Measurements from ENCODE around the gene ZNF512B.

Gene ZNF512B

DNA sequence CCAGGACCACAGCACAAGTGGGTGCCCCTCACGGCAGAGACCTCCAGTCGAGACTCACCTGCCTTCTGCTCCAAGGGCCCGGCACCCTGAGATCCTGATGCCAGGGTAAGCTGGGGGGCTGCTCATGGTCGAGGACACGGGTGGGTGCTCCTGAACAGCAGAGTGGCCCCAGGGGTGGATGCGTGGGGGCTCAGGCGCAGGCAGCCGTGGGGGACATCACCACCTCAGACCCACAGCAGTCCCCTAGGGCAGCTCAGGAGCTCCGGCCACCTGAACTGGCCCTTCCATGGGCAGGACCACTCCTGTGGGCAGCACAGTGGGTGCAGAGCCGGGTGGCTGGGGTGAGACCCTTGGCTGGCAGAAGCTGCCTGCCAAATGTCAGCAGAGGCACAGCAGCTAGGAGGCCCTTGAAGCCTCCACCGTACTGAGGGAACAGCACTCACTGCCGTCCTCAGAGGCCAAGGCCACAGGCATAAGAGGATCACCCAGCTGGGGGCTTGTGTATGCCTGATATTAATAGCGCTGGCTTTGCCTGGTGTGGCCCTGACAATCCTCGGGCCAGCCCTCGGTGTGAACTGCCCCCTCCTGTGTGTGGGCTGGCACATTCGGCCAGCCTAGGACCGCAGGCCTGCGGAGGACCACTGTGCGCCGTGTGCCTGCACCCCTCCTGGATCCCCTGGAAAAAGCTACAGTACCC lies 18.9 kb downstream of the ZNF512B start:
- Histone ChIP-seq H3K4ac (ENCODE audit: low read depth, low read length) (no peak overlapping the region), H2BK15ac (replicated peaks; ENCODE audit: low read depth) (no peak overlapping the region), H3K9ac (ENCODE audit: low read length) (no peak overlapping the region), H2AK5ac (ENCODE audit: low read length) (no peak overlapping the region), H2BK5ac (ENCODE audit: low read length) (no peak overlapping the region), H3K36me3 (ENCODE audit: control insufficient read depth, insufficient read depth, low read length) (no peaks in the 10 kb centered on the region), H3K4me3 (ENCODE audit: low read length) (no peak overlapping the region), H3K79me1 (ENCODE audit: low read length) (peaks cover 37% of the 10 kb centered on the region), H4K5ac (ENCODE audit: low read length) (no peak overlapping the region), H3K27ac (ENCODE audit: low read depth, low read length) (no peak overlapping the region), H4K8ac (ENCODE audit: low read depth, low read length) (no peak overlapping the region), H2BK120ac (ENCODE audit: low read depth, low read length) (no peak overlapping the region), H3K27me3 (ENCODE audit: insufficient read depth, low read length, poor library complexity) (no peaks in the 10 kb centered on the region), H3K18ac (ENCODE audit: low read length) (no peak overlapping the region), H3K4me1 (ENCODE audit: control insufficient read depth, low read depth, low read length) (peaks cover 4% of the 10 kb centered on the region), H3K56ac (ENCODE audit: low read length) (no peak overlapping the region), H3K79me2 (ENCODE audit: control insufficient read depth, insufficient read depth, low read length) (peaks cover 64% of the 10 kb centered on the region), H3K23ac (ENCODE audit: low read length) (no peak overlapping the region), H3K4me2 (ENCODE audit: low read length) (no peak overlapping the region)
- DNase-seq, result no peak
- WGBS (ENCODE audit: extremely low coverage, insufficient coverage, low lambda C conversion rate), result no CpG with 5 or more reads among the region's 20 CpGs

GRCh38 chr20:63947638-63948456 lies 21.9 kb downstream of the ZNF512B start:
- Histone ChIP-seq H3K36me3 (ENCODE audit: control insufficient read depth, insufficient read depth, low read length) (peaks cover 3% of the 10 kb centered on the region), H3K4me3 (ENCODE audit: low read length) (no peak overlapping the region), H3K23ac (ENCODE audit: low read length) (no peak overlapping the region), H2BK5ac (ENCODE audit: low read length) (no peak overlapping the region), H2BK120ac (ENCODE audit: low read depth, low read length) (no peak overlapping the region), H3K4ac (ENCODE audit: low read depth, low read length) (no peak overlapping the region), H3K56ac (ENCODE audit: low read length) (no peak overlapping the region), H3K27me3 (ENCODE audit: insufficient read depth, low read length, poor library complexity) (no peaks in the 10 kb centered on the region), H3K27ac (ENCODE audit: low read depth, low read length) (no peak overlapping the region), H3K9ac (ENCODE audit: low read length) (no peak overlapping the region), H3K18ac (ENCODE audit: low read length) (no peak overlapping the region), H3K79me1 (ENCODE audit: low read length) (peaks cover 23% of the 10 kb centered on the region), H4K8ac (ENCODE audit: low read depth, low read length) (no peak overlapping the region), H3K4me2 (ENCODE audit: low read length) (no peak overlapping the region), H2AK5ac (ENCODE audit: low read length) (no peak overlapping the region), H4K5ac (ENCODE audit: low read length) (no peak overlapping the region), H2BK15ac (replicated peaks; ENCODE audit: low read depth) (no peak overlapping the region), H3K79me2 (ENCODE audit: control insufficient read depth, insufficient read depth, low read length) (peaks cover 41% of the 10 kb centered on the region), H3K4me1 (ENCODE audit: control insufficient read depth, low read depth, low read length) (peaks cover 4% of the 10 kb centered on the region)
- no peak for DNase-seq
- WGBS (ENCODE audit: extremely low coverage, insufficient coverage, low lambda C conversion rate), result no CpG with 5 or more reads among the region's 27 CpGs

DNA sequence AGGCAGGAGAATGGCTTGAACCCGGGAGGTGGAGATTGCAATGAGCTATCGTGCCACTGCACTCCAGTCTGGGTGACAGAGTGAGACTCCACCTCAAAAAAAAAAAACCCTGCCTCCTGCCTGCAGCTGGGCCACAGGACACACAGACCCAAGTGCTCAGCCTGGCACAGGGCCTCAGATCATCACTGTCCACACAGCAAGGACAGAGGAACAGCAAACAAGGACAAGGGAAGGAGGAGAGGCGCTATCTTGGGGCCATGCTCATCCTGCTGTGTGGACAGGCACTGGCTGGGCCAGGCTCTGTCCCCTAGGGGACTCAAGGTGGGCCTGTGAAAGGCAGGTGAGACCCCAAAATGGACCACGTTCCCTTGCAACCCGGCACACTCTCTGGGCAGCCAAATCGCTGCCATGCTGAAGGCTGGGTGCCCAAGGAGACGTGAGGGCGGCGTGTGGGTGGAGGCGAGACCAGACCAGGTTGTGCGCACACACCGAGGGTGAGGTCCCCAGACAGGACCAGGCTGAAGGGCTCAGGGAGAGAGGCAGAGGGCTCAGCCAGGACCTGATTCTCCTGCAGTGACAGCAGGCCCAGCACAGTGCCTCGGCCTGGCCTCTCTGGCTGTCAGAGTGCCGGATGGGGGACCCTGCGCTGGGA lies 22.6 kb downstream of the ZNF512B start:
- Histone ChIP-seq H3K9ac (ENCODE audit: low read length) (no peak overlapping the region), H3K56ac (ENCODE audit: low read length) (no peak overlapping the region), H2AK5ac (ENCODE audit: low read length) (no peak overlapping the region), H3K79me1 (ENCODE audit: low read length) (peaks cover 21% of the 10 kb centered on the region), H3K79me2 (ENCODE audit: control insufficient read depth, insufficient read depth, low read length) (peaks cover 33% of the 10 kb centered on the region), H2BK120ac (ENCODE audit: low read depth, low read length) (no peak overlapping the region), H3K4ac (ENCODE audit: low read depth, low read length) (no peak overlapping the region), H3K18ac (ENCODE audit: low read length) (no peak overlapping the region), H3K27me3 (ENCODE audit: insufficient read depth, low read length, poor library complexity) (no peaks in the 10 kb centered on the region), H3K4me2 (ENCODE audit: low read length) (no peak overlapping the region), H4K5ac (ENCODE audit: low read length) (no peak overlapping the region), H3K23ac (ENCODE audit: low read length) (no peak overlapping the region), H3K4me3 (ENCODE audit: low read length) (no peak overlapping the region), H2BK15ac (replicated peaks; ENCODE audit: low read depth) (no peak overlapping the region), H3K27ac (ENCODE audit: low read depth, low read length) (no peak overlapping the region), H2BK5ac (ENCODE audit: low read length) (no peak overlapping the region), H3K36me3 (ENCODE audit: control insufficient read depth, insufficient read depth, low read length) (peaks cover 3% of the 10 kb centered on the region), H3K4me1 (ENCODE audit: control insufficient read depth, low read depth, low read length) (peaks cover 7% of the 10 kb centered on the region), H4K8ac (ENCODE audit: low read depth, low read length) (no peak overlapping the region)
- no CpG with 5 or more reads among the region's 15 CpGs for WGBS (ENCODE audit: extremely low coverage, insufficient coverage, low lambda C conversion rate)
- DNase-seq, result no peak

DNA sequence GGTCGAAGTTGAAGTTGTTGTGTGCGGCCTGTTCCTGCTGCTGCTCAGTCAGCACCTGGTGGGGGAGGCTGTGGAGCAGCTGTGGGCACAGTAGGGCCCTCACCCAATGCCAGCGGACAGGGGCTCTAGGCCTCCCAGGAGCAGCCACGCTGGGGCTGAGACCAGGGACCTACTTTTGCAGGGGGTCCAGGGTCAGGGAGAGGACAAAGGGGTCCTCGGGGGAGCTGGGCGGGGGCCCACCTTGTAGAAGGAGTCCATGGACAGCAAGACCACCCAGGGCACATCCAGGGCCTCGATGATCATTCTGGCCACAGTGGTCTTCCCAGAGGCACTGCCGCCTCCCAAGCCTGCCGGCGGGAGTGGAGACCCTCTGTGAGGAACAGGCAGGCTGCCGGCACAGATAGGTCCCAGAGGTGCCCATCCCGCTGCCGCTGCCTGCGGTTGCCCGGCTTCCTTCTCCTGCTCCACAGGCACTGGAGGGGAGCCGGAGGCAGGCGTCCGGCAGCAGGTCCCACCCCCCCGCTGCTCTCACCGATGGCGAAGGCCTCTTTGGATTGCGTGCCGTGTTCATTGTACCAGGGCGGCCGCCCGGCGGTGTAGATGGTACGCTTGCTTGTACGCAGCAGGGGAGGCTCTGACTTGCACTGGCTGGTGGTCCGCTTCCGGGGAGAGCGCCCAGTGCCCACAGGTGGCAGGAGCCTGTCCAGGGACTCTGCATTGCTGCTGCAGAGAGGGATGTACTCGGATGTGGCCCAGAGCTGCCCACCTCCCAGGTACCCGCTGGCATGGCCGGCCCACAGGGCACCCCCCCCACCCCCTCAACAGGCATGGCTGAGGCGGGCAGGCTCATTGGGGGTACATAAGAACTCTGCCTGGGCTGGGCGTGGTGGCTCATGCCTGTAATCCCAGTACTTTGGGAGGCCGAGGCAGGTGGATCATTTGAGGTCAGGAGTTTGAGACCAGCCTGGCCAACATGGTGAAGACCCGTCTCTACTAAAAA lies 23.5 kb downstream of the ZNF512B start:
- Histone ChIP-seq H3K23ac (ENCODE audit: low read length) (no peak overlapping the region), H3K9ac (ENCODE audit: low read length) (no peak overlapping the region), H2AK5ac (ENCODE audit: low read length) (no peak overlapping the region), H3K56ac (ENCODE audit: low read length) (no peak overlapping the region), H3K27ac (ENCODE audit: low read depth, low read length) (no peak overlapping the region), H4K5ac (ENCODE audit: low read length) (no peak overlapping the region), H2BK5ac (ENCODE audit: low read length) (no peak overlapping the region), H3K18ac (ENCODE audit: low read length) (no peak overlapping the region), H4K8ac (ENCODE audit: low read depth, low read length) (no peak overlapping the region), H3K4me3 (ENCODE audit: low read length) (no peak overlapping the region), H3K79me1 (ENCODE audit: low read length) (peaks cover 21% of the 10 kb centered on the region), H3K27me3 (ENCODE audit: insufficient read depth, low read length, poor library complexity) (no peaks in the 10 kb centered on the region), H3K4me1 (ENCODE audit: control insufficient read depth, low read depth, low read length) (peaks cover 7% of the 10 kb centered on the region), H2BK15ac (replicated peaks; ENCODE audit: low read depth) (no peak overlapping the region), H2BK120ac (ENCODE audit: low read depth, low read length) (no peak overlapping the region), H3K4me2 (ENCODE audit: low read length) (no peak overlapping the region), H3K79me2 (ENCODE audit: control insufficient read depth, insufficient read depth, low read length) (peaks cover 27% of the 10 kb centered on the region), H3K4ac (ENCODE audit: low read depth, low read length) (no peak overlapping the region), H3K36me3 (ENCODE audit: control insufficient read depth, insufficient read depth, low read length) (peaks cover 3% of the 10 kb centered on the region)
- no peak for DNase-seq
- no CpG with 5 or more reads among the region's 39 CpGs for WGBS (ENCODE audit: extremely low coverage, insufficient coverage, low lambda C conversion rate)

DNA sequence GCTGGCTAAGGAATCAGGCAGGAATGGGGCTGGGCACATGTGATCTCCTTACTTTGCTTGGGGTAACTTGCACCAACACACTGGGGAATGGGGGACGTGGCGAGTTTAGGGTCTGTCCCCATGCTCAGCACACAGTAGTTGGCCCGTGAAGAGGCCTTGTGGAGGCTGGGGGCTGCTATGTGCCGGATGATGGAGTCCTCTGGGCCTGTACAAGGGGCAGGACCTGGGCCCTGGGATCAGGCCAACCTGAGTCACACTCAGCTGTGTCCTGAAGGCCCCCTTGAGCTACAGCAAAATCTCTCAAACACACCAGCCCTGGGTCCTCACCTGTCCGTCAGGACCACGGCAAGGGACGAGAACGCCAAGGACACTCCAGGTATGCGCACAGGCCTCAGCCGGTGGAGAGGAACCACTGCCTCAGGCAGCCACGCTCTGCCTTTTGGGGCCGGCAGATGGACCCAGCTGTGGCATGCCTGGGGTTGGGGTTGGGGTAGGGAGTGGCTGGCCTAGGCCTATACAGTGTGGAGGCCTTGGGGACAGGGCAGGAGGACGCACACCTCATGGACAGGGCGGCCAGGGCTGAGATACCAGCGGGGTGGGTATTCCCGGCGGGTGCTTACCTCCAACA lies 24.6 kb downstream of the ZNF512B start:
- Histone ChIP-seq H2AK5ac (ENCODE audit: low read length) (no peak overlapping the region), H3K4me3 (ENCODE audit: low read length) (no peak overlapping the region), H3K23ac (ENCODE audit: low read length) (no peak overlapping the region), H3K4me2 (ENCODE audit: low read length) (no peak overlapping the region), H3K79me1 (ENCODE audit: low read length) (peaks cover 16% of the 10 kb centered on the region), H3K36me3 (ENCODE audit: control insufficient read depth, insufficient read depth, low read length) (peaks cover 3% of the 10 kb centered on the region), H3K27me3 (ENCODE audit: insufficient read depth, low read length, poor library complexity) (no peaks in the 10 kb centered on the region), H3K18ac (ENCODE audit: low read length) (no peak overlapping the region), H3K9ac (ENCODE audit: low read length) (no peak overlapping the region), H3K4ac (ENCODE audit: low read depth, low read length) (no peak overlapping the region), H3K4me1 (ENCODE audit: control insufficient read depth, low read depth, low read length) (peaks cover 7% of the 10 kb centered on the region), H4K5ac (ENCODE audit: low read length) (no peak overlapping the region), H3K27ac (ENCODE audit: low read depth, low read length) (no peak overlapping the region), H3K79me2 (ENCODE audit: control insufficient read depth, insufficient read depth, low read length) (peaks cover 18% of the 10 kb centered on the region), H4K8ac (ENCODE audit: low read depth, low read length) (no peak overlapping the region), H2BK5ac (ENCODE audit: low read length) (no peak overlapping the region), H2BK15ac (replicated peaks; ENCODE audit: low read depth) (no peak overlapping the region), H2BK120ac (ENCODE audit: low read depth, low read length) (no peak overlapping the region), H3K56ac (ENCODE audit: low read length) (no peak overlapping the region)
- DNase-seq, result no peak
- WGBS (ENCODE audit: extremely low coverage, insufficient coverage, low lambda C conversion rate), result no CpG with 5 or more reads among the region's 17 CpGs

Data from mesendoderm (in vitro differentiated cells).